Keratinocyte (primary cell): ENCODE measurements around the gene ZNF710.

ENCODE experiments used
- EZH2 ChIP-seq: IDR thresholded peaks from one replicate; pipeline ENCODE4 v1.6.1; 2012; ENCODE audit warnings: inconsistent platforms, mild to moderate bottlenecking, low read length, moderate library complexity
- TF ChIP-seq, protein P1 (sequence below), 3 experiments: IDR thresholded peaks in 1 of 3; conservative IDR thresholded peaks in 1 of 3; optimal IDR thresholded peaks in 1 of 3; 2 replicates in 2 of 3; 3 replicates in 1 of 3; pipeline versions ENCODE3 to v1.5.1; 2011; ENCODE audit warnings: low read length in 3 of 3, mild to moderate bottlenecking in 3 of 3, moderate library complexity in 2 of 3, control low read depth in 1 of 3, inconsistent platforms in 1 of 3; ENCODE audit not compliant: insufficient read depth in 2 of 3; ENCODE audit errors: extremely low read depth in 1 of 3

DNA sequence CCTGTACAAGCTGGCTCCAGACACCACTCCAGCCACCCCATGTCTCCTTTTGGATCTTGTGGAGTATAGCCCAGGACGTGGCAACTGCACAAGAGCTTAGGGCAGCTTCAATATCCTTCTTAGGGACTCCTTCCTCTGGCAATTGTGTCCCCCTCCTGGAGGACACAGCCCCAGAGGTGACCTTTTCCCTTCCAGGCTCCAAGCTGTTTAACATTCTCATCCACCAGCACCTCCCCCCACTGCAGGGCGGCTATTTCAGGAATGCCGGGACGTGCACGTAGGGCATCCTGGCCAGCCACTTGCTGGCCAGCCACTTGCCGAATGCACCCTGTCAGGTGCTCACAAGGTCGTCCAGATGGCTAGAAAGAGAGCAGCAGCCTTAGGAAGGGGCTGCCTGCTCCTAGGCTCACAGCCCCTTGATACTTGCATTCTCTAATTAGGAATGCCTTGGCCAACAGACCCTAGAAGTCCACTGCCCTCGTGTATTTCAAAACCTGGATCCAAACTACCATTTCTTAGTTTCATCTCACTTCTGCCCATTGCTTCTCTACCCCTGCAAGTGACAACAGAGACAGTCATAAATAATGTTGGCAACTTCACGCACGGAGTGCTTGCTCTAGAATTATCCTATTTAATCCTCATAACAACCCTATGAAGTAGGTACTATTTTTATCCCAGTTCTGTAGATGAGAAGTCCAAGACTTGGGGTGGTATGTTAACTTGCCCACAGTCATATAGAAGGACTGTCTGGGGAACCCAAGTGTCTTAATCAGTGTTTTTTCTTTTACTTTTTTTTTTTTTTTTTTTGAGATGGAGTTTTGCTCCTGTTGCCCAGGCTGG is 125.7 kb downstream of the ZNF710 start:
- TF ChIP-seq, protein P1, sequence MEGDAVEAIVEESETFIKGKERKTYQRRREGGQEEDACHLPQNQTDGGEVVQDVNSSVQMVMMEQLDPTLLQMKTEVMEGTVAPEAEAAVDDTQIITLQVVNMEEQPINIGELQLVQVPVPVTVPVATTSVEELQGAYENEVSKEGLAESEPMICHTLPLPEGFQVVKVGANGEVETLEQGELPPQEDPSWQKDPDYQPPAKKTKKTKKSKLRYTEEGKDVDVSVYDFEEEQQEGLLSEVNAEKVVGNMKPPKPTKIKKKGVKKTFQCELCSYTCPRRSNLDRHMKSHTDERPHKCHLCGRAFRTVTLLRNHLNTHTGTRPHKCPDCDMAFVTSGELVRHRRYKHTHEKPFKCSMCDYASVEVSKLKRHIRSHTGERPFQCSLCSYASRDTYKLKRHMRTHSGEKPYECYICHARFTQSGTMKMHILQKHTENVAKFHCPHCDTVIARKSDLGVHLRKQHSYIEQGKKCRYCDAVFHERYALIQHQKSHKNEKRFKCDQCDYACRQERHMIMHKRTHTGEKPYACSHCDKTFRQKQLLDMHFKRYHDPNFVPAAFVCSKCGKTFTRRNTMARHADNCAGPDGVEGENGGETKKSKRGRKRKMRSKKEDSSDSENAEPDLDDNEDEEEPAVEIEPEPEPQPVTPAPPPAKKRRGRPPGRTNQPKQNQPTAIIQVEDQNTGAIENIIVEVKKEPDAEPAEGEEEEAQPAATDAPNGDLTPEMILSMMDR (optimal IDR thresholded peaks at IDR 0.05 in 1 of 3, IDR thresholded peaks at IDR 0.05 in 1 of 3, conservative IDR thresholded peaks at IDR 0.05 in 1 of 3; ENCODE audit: extremely low read depth in 1 of 3, insufficient read depth in 2 of 3, low read length in 3 of 3) = no peak
- no peak for TF ChIP-seq EZH2
